Pons (tissue), 1 donor: ENCODE data around the gene TMEM131.
"Not testable (repeated sequence)": the region's sequence is repeated elsewhere in the genome, so short reads cannot be mapped to it uniquely, and the experiment has no call there.

ENCODE experiments used
- DNase-seq: peaks from one replicate; pipeline ENCODE4 v3.0.0-alpha.2; 2016; ENCODE audit warnings: low spot score

TMEM131 gene

GRCh38 chr2:97953853-97954252, 41.9 kb downstream of the TMEM131 start:
- DNase-seq: no peak

- DNase-seq: no peak
These were observed 43.4 kb downstream of the TMEM131 start for GRCh38 chr2:97952357-97952756.

- no peak for DNase-seq
These were observed 44.5 kb downstream of the TMEM131 start for GRCh38 chr2:97951155-97951680.

- no peak for DNase-seq
These were observed 45.2 kb downstream of the TMEM131 start for GRCh38 chr2:97950329-97951154.

- no peak for DNase-seq
These were observed 46.8 kb downstream of the TMEM131 start for GRCh38 chr2:97948926-97949325.

GRCh38 chr2:97945791-97946190, 50.0 kb downstream of the TMEM131 start:
- DNase-seq: no peak

GRCh38 chr2:97936881-97937280, 58.9 kb downstream of the TMEM131 start:
- DNase-seq: no peak

GRCh38 chr2:97936199-97936598, 59.5 kb downstream of the TMEM131 start:
- DNase-seq: no peak

- peak; percentile 20 for DNase-seq
These were observed 60.0 kb downstream of the TMEM131 start for GRCh38 chr2:97935719-97936161.

- no peak for DNase-seq
These were observed 62.6 kb downstream of the TMEM131 start for GRCh38 chr2:97932975-97933662.

- no peak for DNase-seq
These were observed 63.9 kb downstream of the TMEM131 start for GRCh38 chr2:97931858-97932225.

- peak; percentile 23 for DNase-seq
These were observed 64.5 kb downstream of the TMEM131 start for GRCh38 chr2:97931118-97931857.

GRCh38 chr2:97928591-97928990, 67.2 kb downstream of the TMEM131 start:
- DNase-seq: no peak

GRCh38 chr2:97926946-97927345, 68.8 kb downstream of the TMEM131 start:
- DNase-seq: no peak

GRCh38 chr2:97924194-97924593, 71.6 kb downstream of the TMEM131 start:
- no peak for DNase-seq

GRCh38 chr2:97919858-97920257, 75.9 kb downstream of the TMEM131 start:
- no peak for DNase-seq

- DNase-seq: no peak
These were observed 76.9 kb downstream of the TMEM131 start for GRCh38 chr2:97918818-97919217.

GRCh38 chr2:97917668-97918067, 78.1 kb downstream of the TMEM131 start:
- not testable (repeated sequence) for DNase-seq

GRCh38 chr2:97914691-97915213, 81.0 kb downstream of the TMEM131 start:
- no peak for DNase-seq

- DNase-seq: no peak
These were observed 81.9 kb downstream of the TMEM131 start for GRCh38 chr2:97913846-97914245.

GRCh38 chr2:97911922-97912575, 83.7 kb downstream of the TMEM131 start:
- DNase-seq: no peak
